Measurements from ENCODE around the gene LDLRAD2. TPM values are rescaled to one million over a fixed set of nuclear protein-coding genes. Genes with fewer than 3 reads are reported as not detected.
"Not testable (repeated sequence)": the region's sequence is repeated elsewhere in the genome, so short reads cannot be mapped to it uniquely, and the experiment has no call there.

Gene LDLRAD2
- total and polyA plus RNA-seq, 4 donors: 0.12 to 2.7 (median 0.23) TPM; not detected in 1

DNA sequence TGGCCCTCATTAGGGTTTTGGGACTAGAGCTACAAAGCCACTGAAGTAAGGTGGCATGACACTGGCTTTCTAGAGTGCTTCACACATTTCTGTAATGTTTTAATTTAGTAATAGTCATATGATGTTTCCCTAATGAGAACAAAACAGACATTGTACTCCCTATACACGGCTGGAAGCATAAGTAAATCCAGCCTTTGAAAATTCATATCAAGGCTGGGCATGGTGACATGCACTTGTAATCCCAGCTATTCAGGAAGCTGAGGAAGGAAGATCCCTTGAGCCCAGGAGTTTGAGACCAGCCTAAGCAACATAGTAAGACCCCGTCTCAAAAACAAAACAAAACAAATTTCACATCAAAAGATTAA, 36.5 kb upstream of the LDLRAD2 start:
- Histone ChIP-seq H3K27me3 (ENCODE audit: control insufficient read depth in 4 of 4, insufficient read depth in 4 of 4, low read length in 3 of 4) (no peaks in the 10 kb centered on the region), H3K4me3 (ENCODE audit: low read depth in 1 of 3, low read length in 3 of 3) (no peak overlapping the region), H3K9ac (ENCODE audit: low read depth in 1 of 2, low read length in 2 of 2) (no peak overlapping the region), H3K36me3 (ENCODE audit: control insufficient read depth in 4 of 4, insufficient read depth in 3 of 4, low read depth in 1 of 4, low read length in 3 of 4) (no peaks in the 10 kb centered on the region), H3K9me3 (ENCODE audit: control insufficient read depth in 4 of 4, low read length in 3 of 4) (no peaks in the 10 kb centered on the region), H3K4me1 (ENCODE audit: control insufficient read depth in 4 of 4, insufficient read depth in 4 of 4, low read length in 3 of 4) (peaks cover 0 to 8% (median 3%) of the 10 kb centered on the region in 4 donors), H3K27ac (ENCODE audit: low read depth in 1 of 2, low read length in 2 of 2) (no peak overlapping the region)
- 77% methylated on average over 2 of the region's 2 CpGs for WGBS
- TF ChIP-seq HNF4A (conservative IDR thresholded peaks at IDR 0.05) (no peak), TAF1 (conservative IDR thresholded peaks at IDR 0.05) (no peak), RXRA (IDR thresholded peaks at IDR 0.05) (no peak), JUND (IDR thresholded peaks at IDR 0.05) (no peak), GABPA (IDR thresholded peaks at IDR 0.05 in 1 of 2, conservative IDR thresholded peaks at IDR 0.05 in 1 of 2) (no peak)
- TF ChIP-seq, protein P1, sequence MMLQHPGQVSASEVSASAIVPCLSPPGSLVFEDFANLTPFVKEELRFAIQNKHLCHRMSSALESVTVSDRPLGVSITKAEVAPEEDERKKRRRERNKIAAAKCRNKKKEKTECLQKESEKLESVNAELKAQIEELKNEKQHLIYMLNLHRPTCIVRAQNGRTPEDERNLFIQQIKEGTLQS (IDR thresholded peaks at IDR 0.05): no peak
- TF ChIP-seq, protein P2, sequence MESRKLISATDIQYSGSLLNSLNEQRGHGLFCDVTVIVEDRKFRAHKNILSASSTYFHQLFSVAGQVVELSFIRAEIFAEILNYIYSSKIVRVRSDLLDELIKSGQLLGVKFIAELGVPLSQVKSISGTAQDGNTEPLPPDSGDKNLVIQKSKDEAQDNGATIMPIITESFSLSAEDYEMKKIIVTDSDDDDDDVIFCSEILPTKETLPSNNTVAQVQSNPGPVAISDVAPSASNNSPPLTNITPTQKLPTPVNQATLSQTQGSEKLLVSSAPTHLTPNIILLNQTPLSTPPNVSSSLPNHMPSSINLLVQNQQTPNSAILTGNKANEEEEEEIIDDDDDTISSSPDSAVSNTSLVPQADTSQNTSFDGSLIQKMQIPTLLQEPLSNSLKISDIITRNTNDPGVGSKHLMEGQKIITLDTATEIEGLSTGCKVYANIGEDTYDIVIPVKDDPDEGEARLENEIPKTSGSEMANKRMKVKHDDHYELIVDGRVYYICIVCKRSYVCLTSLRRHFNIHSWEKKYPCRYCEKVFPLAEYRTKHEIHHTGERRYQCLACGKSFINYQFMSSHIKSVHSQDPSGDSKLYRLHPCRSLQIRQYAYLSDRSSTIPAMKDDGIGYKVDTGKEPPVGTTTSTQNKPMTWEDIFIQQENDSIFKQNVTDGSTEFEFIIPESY (IDR thresholded peaks at IDR 0.05): no peak
- no peak for DNase-seq (ENCODE audit: low spot score)

DNA sequence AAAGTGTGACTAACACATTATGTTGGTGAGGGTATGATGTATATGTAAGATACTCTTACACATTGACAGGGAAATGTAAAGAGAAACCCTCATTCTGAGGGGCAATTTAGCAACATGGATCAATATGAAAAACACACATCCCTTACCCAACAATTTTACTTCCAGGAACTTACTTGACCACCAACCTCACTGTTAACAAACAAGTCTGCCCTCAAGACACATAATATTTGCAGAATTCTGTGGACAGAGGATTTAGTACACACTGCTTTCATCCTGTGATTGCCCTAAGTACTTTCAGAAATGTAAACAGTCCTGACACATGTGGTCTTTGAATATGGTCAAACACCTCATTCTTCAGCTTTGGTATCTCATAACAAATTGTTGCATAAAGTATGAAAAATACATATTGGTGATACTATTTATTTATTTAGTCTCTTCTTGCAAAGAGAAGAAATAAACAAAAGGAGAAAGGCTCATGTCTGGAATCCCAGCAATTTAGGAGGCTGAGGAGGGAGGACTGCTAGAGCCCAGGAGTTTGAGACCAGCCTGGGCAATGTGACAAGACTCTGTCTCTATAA, 36.0 kb upstream of the LDLRAD2 start:
- H3K27me3 ChIP-seq (ENCODE audit: control insufficient read depth in 4 of 4, insufficient read depth in 4 of 4, low read length in 3 of 4): no peaks in the 10 kb centered on the region
- TF ChIP-seq, protein P3, sequence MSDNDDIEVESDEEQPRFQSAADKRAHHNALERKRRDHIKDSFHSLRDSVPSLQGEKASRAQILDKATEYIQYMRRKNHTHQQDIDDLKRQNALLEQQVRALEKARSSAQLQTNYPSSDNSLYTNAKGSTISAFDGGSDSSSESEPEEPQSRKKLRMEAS (IDR thresholded peaks at IDR 0.05): no peak
- TF ChIP-seq, protein P4, sequence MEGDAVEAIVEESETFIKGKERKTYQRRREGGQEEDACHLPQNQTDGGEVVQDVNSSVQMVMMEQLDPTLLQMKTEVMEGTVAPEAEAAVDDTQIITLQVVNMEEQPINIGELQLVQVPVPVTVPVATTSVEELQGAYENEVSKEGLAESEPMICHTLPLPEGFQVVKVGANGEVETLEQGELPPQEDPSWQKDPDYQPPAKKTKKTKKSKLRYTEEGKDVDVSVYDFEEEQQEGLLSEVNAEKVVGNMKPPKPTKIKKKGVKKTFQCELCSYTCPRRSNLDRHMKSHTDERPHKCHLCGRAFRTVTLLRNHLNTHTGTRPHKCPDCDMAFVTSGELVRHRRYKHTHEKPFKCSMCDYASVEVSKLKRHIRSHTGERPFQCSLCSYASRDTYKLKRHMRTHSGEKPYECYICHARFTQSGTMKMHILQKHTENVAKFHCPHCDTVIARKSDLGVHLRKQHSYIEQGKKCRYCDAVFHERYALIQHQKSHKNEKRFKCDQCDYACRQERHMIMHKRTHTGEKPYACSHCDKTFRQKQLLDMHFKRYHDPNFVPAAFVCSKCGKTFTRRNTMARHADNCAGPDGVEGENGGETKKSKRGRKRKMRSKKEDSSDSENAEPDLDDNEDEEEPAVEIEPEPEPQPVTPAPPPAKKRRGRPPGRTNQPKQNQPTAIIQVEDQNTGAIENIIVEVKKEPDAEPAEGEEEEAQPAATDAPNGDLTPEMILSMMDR (IDR thresholded peaks at IDR 0.05; ENCODE audit: low read depth, low read length, missing input control): no peak
- TF ChIP-seq NR2F2 (IDR thresholded peaks at IDR 0.05) (no peak), HNF4A (conservative IDR thresholded peaks at IDR 0.05) (no peak), GABPA (IDR thresholded peaks at IDR 0.05 in 1 of 2, conservative IDR thresholded peaks at IDR 0.05 in 1 of 2) (no peak), RXRA (IDR thresholded peaks at IDR 0.05) (no peak), JUND (IDR thresholded peaks at IDR 0.05) (no peak), FOXA2 (IDR thresholded peaks at IDR 0.05) (no peak), TAF1 (conservative IDR thresholded peaks at IDR 0.05) (no peak), HNF4G (IDR thresholded peaks at IDR 0.05) (no peak), YY1 (IDR thresholded peaks at IDR 0.05) (no peak), RAD21 (IDR thresholded peaks at IDR 0.05) (no peak), FOXA1 (IDR thresholded peaks at IDR 0.05) (no peak), EGR1 (IDR thresholded peaks at IDR 0.05; ENCODE audit: low read depth in 2 of 2) (no peak)
- TF ChIP-seq, protein P2 (IDR thresholded peaks at IDR 0.05): no peak
- TF ChIP-seq, protein P5, sequence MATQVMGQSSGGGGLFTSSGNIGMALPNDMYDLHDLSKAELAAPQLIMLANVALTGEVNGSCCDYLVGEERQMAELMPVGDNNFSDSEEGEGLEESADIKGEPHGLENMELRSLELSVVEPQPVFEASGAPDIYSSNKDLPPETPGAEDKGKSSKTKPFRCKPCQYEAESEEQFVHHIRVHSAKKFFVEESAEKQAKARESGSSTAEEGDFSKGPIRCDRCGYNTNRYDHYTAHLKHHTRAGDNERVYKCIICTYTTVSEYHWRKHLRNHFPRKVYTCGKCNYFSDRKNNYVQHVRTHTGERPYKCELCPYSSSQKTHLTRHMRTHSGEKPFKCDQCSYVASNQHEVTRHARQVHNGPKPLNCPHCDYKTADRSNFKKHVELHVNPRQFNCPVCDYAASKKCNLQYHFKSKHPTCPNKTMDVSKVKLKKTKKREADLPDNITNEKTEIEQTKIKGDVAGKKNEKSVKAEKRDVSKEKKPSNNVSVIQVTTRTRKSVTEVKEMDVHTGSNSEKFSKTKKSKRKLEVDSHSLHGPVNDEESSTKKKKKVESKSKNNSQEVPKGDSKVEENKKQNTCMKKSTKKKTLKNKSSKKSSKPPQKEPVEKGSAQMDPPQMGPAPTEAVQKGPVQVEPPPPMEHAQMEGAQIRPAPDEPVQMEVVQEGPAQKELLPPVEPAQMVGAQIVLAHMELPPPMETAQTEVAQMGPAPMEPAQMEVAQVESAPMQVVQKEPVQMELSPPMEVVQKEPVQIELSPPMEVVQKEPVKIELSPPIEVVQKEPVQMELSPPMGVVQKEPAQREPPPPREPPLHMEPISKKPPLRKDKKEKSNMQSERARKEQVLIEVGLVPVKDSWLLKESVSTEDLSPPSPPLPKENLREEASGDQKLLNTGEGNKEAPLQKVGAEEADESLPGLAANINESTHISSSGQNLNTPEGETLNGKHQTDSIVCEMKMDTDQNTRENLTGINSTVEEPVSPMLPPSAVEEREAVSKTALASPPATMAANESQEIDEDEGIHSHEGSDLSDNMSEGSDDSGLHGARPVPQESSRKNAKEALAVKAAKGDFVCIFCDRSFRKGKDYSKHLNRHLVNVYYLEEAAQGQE (IDR thresholded peaks at IDR 0.05): no peak
- TF ChIP-seq, protein P1 (IDR thresholded peaks at IDR 0.05): no peak
- no peak for DNase-seq (ENCODE audit: low spot score)
- peaks cover 0 to 8% (median 3%) of the 10 kb centered on the region in 4 donors for H3K4me1 ChIP-seq (ENCODE audit: control insufficient read depth in 4 of 4, insufficient read depth in 4 of 4, low read length in 3 of 4)
- H3K36me3 ChIP-seq (ENCODE audit: control insufficient read depth in 4 of 4, insufficient read depth in 3 of 4, low read depth in 1 of 4, low read length in 3 of 4): no peaks in the 10 kb centered on the region
- no peak overlapping the region for H3K4me3 ChIP-seq (ENCODE audit: low read depth in 1 of 3, low read length in 3 of 3)
- no peak overlapping the region for H3K9ac ChIP-seq (ENCODE audit: low read depth in 1 of 2, low read length in 2 of 2)
- H3K27ac ChIP-seq (ENCODE audit: low read depth in 1 of 2, low read length in 2 of 2): no peak overlapping the region
- no peaks in the 10 kb centered on the region for H3K9me3 ChIP-seq (ENCODE audit: control insufficient read depth in 4 of 4, low read length in 3 of 4)

DNA sequence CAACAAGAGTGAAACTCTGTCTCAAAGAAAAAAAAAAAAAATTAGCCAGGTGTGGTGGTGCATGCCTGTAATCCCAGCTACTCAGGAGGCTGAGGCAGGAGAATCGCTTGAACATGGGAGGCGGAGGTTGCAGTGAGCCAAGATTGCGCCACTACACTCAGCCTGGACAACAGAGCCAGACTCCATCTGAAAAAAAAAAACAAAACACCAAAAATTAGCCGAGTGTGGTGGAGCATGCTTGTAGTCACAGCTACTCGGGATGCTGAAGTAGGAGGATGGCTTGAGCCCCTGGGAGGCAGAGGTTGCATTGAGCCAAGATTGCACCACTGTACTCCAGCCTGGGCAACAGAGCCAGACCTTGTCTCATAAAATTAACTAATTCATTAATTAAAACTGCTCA, 35.1 kb upstream of the LDLRAD2 start:
- not testable (repeated sequence) for H3K9ac ChIP-seq (ENCODE audit: low read depth in 1 of 2, low read length in 2 of 2); H3K27me3 ChIP-seq (ENCODE audit: control insufficient read depth in 4 of 4, insufficient read depth in 4 of 4, low read length in 3 of 4); DNase-seq (ENCODE audit: low spot score); H3K9me3 ChIP-seq (ENCODE audit: control insufficient read depth in 4 of 4, low read length in 3 of 4); H3K27ac ChIP-seq (ENCODE audit: low read depth in 1 of 2, low read length in 2 of 2); H3K36me3 ChIP-seq (ENCODE audit: control insufficient read depth in 4 of 4, insufficient read depth in 3 of 4, low read depth in 1 of 4, low read length in 3 of 4); H3K4me3 ChIP-seq (ENCODE audit: low read depth in 1 of 3, low read length in 3 of 3)
- 89% methylated on average over 5 of the region's 5 CpGs for WGBS
- peaks cover 6 to 16% (median 10%) of the 10 kb centered on the region in 4 donors for H3K4me1 ChIP-seq (ENCODE audit: control insufficient read depth in 4 of 4, insufficient read depth in 4 of 4, low read length in 3 of 4)
